Panc1 (cell line): ENCODE measurements around the gene TGM4. TPM values are rescaled to one million over a fixed set of nuclear protein-coding genes. Genes with fewer than 3 reads are reported as not detected.

Experiments used
- ATAC-seq: fragments of 200-7000 bp; cut with Tn5 transposase; 2 replicates; pipeline ENCODE4 v1.9.1; 2020; ENCODE audit warnings: mild to moderate bottlenecking, moderate library complexity
- BruUV-seq: library from RNA; stranded (reverse); fragments of 400-500 nt; replicated peaks from 2 replicates; lab custom pipeline; 2021; lab: Mats Ljungman, UMichigan
- CTCF ChIA-PET: fragments of 300-600 bp; sonication (Branson Sonifier 250); formaldehyde crosslinking; loops from one replicate; lab custom pipeline; 2022; ENCODE audit warnings: antibody characterized with exemption; lab: Charles Lee
- POLR2A ChIA-PET: fragments of 300-600 bp; sonication (Branson Sonifier 250); formaldehyde crosslinking; loops from one replicate; lab custom pipeline; 2022; ENCODE audit warnings: antibody characterized with exemption; lab: Charles Lee
- DNase-seq: peaks from one replicate; pipeline ENCODE4 v3.0.0-alpha.2; 2010; ENCODE audit warnings: low read depth, low spot score
- H3K27ac ChIP-seq: 2 replicates; pipeline ENCODE4 v1.5.1; 2011; ENCODE audit warnings: mild to moderate bottlenecking, low read length, inconsistent platforms
- H3K27me3 ChIP-seq: fragments of 200-500 bp; sonication (Bioruptor generic); 2 replicates; pipeline ENCODE4 v1.6.0; 2014; ENCODE audit warnings: low read length, inconsistent platforms; ENCODE audit not compliant: control insufficient read depth, insufficient read depth
- H3K36me3 ChIP-seq: fragments of 200-500 bp; sonication (Bioruptor generic); 2 replicates; pipeline ENCODE4 v1.5.1; 2014; ENCODE audit warnings: inconsistent platforms, mild to moderate bottlenecking, low read length, moderate library complexity; ENCODE audit not compliant: control insufficient read depth, insufficient read depth
- H3K4me1 ChIP-seq: 2 replicates; pipeline ENCODE4 v1.5.1; 2011; ENCODE audit warnings: inconsistent platforms, mild to moderate bottlenecking, low read length, moderate library complexity; ENCODE audit not compliant: control insufficient read depth, insufficient read depth
- H3K4me3 ChIP-seq, 2 experiments: 2 replicates each; pipeline ENCODE4 v1.5.1; 2011 to 2012; ENCODE audit warnings: low read depth in 2 of 2, low read length in 2 of 2, mild to moderate bottlenecking in 2 of 2, inconsistent platforms in 1 of 2, moderate library complexity in 1 of 2
- H3K9me3 ChIP-seq: fragments of 200-500 bp; sonication (Bioruptor generic); 2 replicates; pipeline ENCODE4 v1.5.1; 2014; ENCODE audit warnings: low read depth, mild to moderate bottlenecking, inconsistent platforms, low read length, moderate library complexity; ENCODE audit not compliant: control insufficient read depth, insufficient read depth
- POLR2AphosphoS5 ChIP-seq: IDR thresholded peaks from 2 replicates; pipeline ENCODE4 v1.6.1; 2012; ENCODE audit warnings: mild to moderate bottlenecking, low read depth, low read length, moderate library complexity
- SIN3A ChIP-seq: IDR thresholded peaks from 2 replicates; pipeline ENCODE4 v1.6.1; 2012; ENCODE audit warnings: low read depth, mild to moderate bottlenecking, low read length, moderate library complexity, borderline replicate concordance; ENCODE audit not compliant: insufficient read depth
- TCF7L2 ChIP-seq: IDR thresholded peaks from 2 replicates; pipeline ENCODE4 v1.6.1; 2011; ENCODE audit warnings: mild to moderate bottlenecking, low read depth, low read length, inconsistent platforms
- in situ Hi-C: cut with HindIII; loops from 2 replicates; pipeline ENCODE4 v1.10.0; 2016; ENCODE audit warnings: low sequenced_read_pairs, low pct_unique_long_range_greater_than_20kb
- intact Hi-C: fragments of 100-400 bp; cut with micrococcal nuclease; formaldehyde crosslinking; loops from one replicate; pipeline ENCODE4 v1.10.0; 2022; ENCODE audit not compliant: unreplicated experiment
- total RNA-seq: library from RNA; stranded (reverse); gene quantifications from one replicate; pipeline ENCODE4 v1.2.1, GENCODE V29; 2021; ENCODE audit not compliant: unreplicated experiment
- TF ChIP-seq, protein P1 (sequence below): fragments of 450-650 bp; IDR thresholded peaks from 2 replicates; pipeline ENCODE4 v1.5.1; 2017; ENCODE audit warnings: mild to moderate bottlenecking
- TF ChIP-seq, protein P2 (sequence below), 2 experiments: IDR thresholded peaks; 2 replicates each; pipeline ENCODE4 v1.6.1; 2011 to 2012; ENCODE audit warnings: low read depth in 2 of 2, control low read depth in 1 of 2, low read length in 1 of 2, mild to moderate bottlenecking in 1 of 2, moderate library complexity in 1 of 2; ENCODE audit not compliant: insufficient read depth in 1 of 2

TGM4 gene
- total RNA-seq, 1 experiment from 2014 or later: 0.46 TPM

DNA sequence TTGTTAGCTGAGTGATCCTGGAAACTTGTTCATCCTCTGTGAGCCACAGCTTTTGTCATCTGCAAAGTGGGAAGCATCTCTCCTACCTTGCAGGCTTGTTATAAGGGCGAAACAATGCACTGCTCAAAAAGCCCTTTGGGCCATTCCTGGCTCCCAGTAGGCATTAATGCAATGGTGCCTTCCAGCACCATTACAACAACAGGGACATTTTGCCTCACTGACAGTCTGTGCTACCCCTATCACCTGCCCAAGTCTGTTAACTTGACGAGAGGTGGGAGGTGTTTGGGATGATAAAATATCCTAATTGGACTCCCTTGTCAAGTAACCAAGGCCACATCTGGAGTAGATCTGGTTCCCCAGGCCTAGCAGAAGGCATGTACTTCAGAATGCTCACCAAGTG, 57.4 kb downstream of the TGM4 start:
- no peaks in the 10 kb centered on the region for H3K36me3 ChIP-seq
- in situ Hi-C loops: no loop called here

DNA sequence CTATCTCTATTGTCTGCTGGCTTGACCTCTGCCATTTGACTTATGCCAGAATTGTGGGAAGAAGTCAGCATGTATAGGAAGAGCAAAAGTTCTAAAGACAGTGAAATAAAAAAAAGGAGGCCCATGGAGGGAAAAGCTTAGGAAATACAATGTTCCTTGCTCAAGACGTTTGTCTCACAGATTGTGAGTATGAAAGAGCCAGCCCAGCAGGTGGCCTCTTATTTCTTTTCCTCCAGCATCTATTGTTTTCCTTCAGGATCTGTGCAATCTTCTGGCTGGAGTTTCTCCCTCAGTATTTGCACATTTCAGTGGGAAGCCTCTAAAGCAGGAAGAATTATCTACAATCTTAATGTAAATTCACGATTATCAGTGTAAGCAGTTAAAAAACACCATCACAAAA, 57.9 kb downstream of the TGM4 start:
- CTCF ChIA-PET: no interaction called here
- no peaks in the 10 kb centered on the region for H3K4me1 ChIP-seq
- H3K27me3 ChIP-seq: no peaks in the 10 kb centered on the region
- intact Hi-C loops: no loop called here
- H3K36me3 ChIP-seq: no peaks in the 10 kb centered on the region
- no TSS peak for BruUV-seq
- no peak overlapping the region for H3K4me3 ChIP-seq
- ATAC-seq (no peak), DNase-seq (no peak)
- no peak for TF ChIP-seq POLR2AphosphoS5
- no peak for TF ChIP-seq SIN3A
- no peak for TF ChIP-seq TCF7L2
- TF ChIP-seq, protein P1, sequence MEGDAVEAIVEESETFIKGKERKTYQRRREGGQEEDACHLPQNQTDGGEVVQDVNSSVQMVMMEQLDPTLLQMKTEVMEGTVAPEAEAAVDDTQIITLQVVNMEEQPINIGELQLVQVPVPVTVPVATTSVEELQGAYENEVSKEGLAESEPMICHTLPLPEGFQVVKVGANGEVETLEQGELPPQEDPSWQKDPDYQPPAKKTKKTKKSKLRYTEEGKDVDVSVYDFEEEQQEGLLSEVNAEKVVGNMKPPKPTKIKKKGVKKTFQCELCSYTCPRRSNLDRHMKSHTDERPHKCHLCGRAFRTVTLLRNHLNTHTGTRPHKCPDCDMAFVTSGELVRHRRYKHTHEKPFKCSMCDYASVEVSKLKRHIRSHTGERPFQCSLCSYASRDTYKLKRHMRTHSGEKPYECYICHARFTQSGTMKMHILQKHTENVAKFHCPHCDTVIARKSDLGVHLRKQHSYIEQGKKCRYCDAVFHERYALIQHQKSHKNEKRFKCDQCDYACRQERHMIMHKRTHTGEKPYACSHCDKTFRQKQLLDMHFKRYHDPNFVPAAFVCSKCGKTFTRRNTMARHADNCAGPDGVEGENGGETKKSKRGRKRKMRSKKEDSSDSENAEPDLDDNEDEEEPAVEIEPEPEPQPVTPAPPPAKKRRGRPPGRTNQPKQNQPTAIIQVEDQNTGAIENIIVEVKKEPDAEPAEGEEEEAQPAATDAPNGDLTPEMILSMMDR: no peak
- TF ChIP-seq, protein P2, sequence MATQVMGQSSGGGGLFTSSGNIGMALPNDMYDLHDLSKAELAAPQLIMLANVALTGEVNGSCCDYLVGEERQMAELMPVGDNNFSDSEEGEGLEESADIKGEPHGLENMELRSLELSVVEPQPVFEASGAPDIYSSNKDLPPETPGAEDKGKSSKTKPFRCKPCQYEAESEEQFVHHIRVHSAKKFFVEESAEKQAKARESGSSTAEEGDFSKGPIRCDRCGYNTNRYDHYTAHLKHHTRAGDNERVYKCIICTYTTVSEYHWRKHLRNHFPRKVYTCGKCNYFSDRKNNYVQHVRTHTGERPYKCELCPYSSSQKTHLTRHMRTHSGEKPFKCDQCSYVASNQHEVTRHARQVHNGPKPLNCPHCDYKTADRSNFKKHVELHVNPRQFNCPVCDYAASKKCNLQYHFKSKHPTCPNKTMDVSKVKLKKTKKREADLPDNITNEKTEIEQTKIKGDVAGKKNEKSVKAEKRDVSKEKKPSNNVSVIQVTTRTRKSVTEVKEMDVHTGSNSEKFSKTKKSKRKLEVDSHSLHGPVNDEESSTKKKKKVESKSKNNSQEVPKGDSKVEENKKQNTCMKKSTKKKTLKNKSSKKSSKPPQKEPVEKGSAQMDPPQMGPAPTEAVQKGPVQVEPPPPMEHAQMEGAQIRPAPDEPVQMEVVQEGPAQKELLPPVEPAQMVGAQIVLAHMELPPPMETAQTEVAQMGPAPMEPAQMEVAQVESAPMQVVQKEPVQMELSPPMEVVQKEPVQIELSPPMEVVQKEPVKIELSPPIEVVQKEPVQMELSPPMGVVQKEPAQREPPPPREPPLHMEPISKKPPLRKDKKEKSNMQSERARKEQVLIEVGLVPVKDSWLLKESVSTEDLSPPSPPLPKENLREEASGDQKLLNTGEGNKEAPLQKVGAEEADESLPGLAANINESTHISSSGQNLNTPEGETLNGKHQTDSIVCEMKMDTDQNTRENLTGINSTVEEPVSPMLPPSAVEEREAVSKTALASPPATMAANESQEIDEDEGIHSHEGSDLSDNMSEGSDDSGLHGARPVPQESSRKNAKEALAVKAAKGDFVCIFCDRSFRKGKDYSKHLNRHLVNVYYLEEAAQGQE (IDR thresholded peaks at IDR 0.05; ENCODE audit: insufficient read depth in 1 of 2, low read depth in 2 of 2, low read length in 1 of 2): no peak
- POLR2A ChIA-PET: no interaction called here
- in situ Hi-C loops: no loop called here
- H3K9me3 ChIP-seq: no peaks in the 10 kb centered on the region
- no peak overlapping the region for H3K27ac ChIP-seq

More for the DNA sequence above, 57.4 kb downstream of the TGM4 start:
- CTCF ChIA-PET: no interaction called here
- Histone ChIP-seq H3K4me1 (no peaks in the 10 kb centered on the region), H3K9me3 (no peaks in the 10 kb centered on the region), H3K4me3 (no peak overlapping the region), H3K27ac (no peak overlapping the region), H3K27me3 (no peaks in the 10 kb centered on the region)
- no TSS peak for BruUV-seq
- DNase-seq (no peak), ATAC-seq (no peak)
- intact Hi-C loops: no loop called here
- TF ChIP-seq, protein P1: no peak
- TF ChIP-seq, protein P2 (IDR thresholded peaks at IDR 0.05; ENCODE audit: insufficient read depth in 1 of 2, low read depth in 2 of 2, low read length in 1 of 2): no peak
- POLR2A ChIA-PET: no interaction called here
